GM18498 (cell line): ENCODE data around the gene CCR9.

Experiments
- ATAC-seq: cut with Tn5 transposase; IDR thresholded peaks from one replicate; pipeline ENCODE4 v1.9.1; 2021; ENCODE audit warnings: mild to moderate bottlenecking, moderate library complexity; ENCODE audit not compliant: unreplicated experiment

Gene CCR9

GRCh38 chr3:45952456-45952855, 66.1 kb downstream of the CCR9 start:
- ATAC-seq, result no peak
